Germinal center (tissue), 1 donor: ENCODE data around the gene PRMT1.
A peak's percentile ranks its signal among the peaks of the same experiment; 100 is the strongest.

Experiments
- DNase-seq: peaks from one replicate; pipeline ENCODE4 v3.0.0; 2012; ENCODE audit warnings: mixed read lengths, low spot score

The PRMT1 gene

GRCh38 chr19:49672131-49672919, 4.7 kb upstream of the PRMT1 start:
- peak; percentile 88 for DNase-seq

GRCh38 chr19:49676136-49676783, 811 bp upstream of the PRMT1 start:
- peak; percentile 77 for DNase-seq

GRCh38 chr19:49676784-49677230, 264 bp upstream of the PRMT1 start:
- DNase-seq = peak; percentile 97

- peak; percentile 75 for DNase-seq
Observed at GRCh38 chr19:49677901-49678674, 1.0 kb downstream of the PRMT1 start.

GRCh38 chr19:49678985-49679770, 2.1 kb downstream of the PRMT1 start:
- DNase-seq = no peak

- DNase-seq = no peak
Observed at GRCh38 chr19:49679771-49680413, 2.8 kb downstream of the PRMT1 start.

GRCh38 chr19:49680421-49681351, 3.6 kb downstream of the PRMT1 start:
- peak; percentile 94 for DNase-seq

GRCh38 chr19:49681830-49682229, 4.8 kb downstream of the PRMT1 start:
- DNase-seq = no peak

GRCh38 chr19:49682274-49682673, 5.2 kb downstream of the PRMT1 start:
- no peak for DNase-seq

GRCh38 chr19:49683814-49684250, 6.8 kb downstream of the PRMT1 start:
- no peak for DNase-seq

GRCh38 chr19:49684251-49684982, 7.3 kb downstream of the PRMT1 start:
- peak; percentile 53 for DNase-seq

GRCh38 chr19:49684983-49685553, 8.0 kb downstream of the PRMT1 start:
- DNase-seq = no peak

- no peak for DNase-seq
Observed at GRCh38 chr19:49685845-49686332, 8.8 kb downstream of the PRMT1 start.

- no peak for DNase-seq
Observed at GRCh38 chr19:49686503-49687088, 9.5 kb downstream of the PRMT1 start.

- DNase-seq = no peak
Observed at GRCh38 chr19:49687150-49687549, 10.1 kb downstream of the PRMT1 start.

- no peak for DNase-seq
Observed at GRCh38 chr19:49687566-49688316, 10.7 kb downstream of the PRMT1 start.

- DNase-seq = no peak
Observed at GRCh38 chr19:49688531-49689132, 11.6 kb downstream of the PRMT1 start.
